Neuronal stem cell (in vitro differentiated cells): Measurements from ENCODE around the gene IER5L.
"Not testable (repeated sequence)": the region's sequence is repeated elsewhere in the genome, so short reads cannot be mapped to it uniquely, and the experiment has no call there.

Experiments used
- DNase-seq: peaks from one replicate; pipeline ENCODE4 v3.0.0-alpha.2; 2013; ENCODE audit warnings: low spot score
- H2AFZ ChIP-seq: one replicate; pipeline ENCODE4 v1.6.1; 2013; ENCODE audit warnings: mild to moderate bottlenecking, low read length, inconsistent platforms
- H2AK5ac ChIP-seq: 2 replicates; pipeline ENCODE4 v1.6.1; 2013; ENCODE audit warnings: low read depth, mild to moderate bottlenecking, inconsistent platforms, low read length, moderate library complexity, mixed read lengths
- H2BK120ac ChIP-seq: 2 replicates; pipeline ENCODE4 v1.6.1; 2013; ENCODE audit warnings: low read depth, mild to moderate bottlenecking, inconsistent platforms, low read length, moderate library complexity, mixed read lengths
- H2BK12ac ChIP-seq: one replicate; pipeline ENCODE4 v1.6.1; 2013; ENCODE audit warnings: low read length, inconsistent platforms
- H2BK15ac ChIP-seq: 2 replicates; pipeline ENCODE4 v1.6.1; 2013; ENCODE audit warnings: mild to moderate bottlenecking, low read length, inconsistent platforms, mixed read lengths
- H2BK5ac ChIP-seq: one replicate; pipeline ENCODE4 v1.6.1; 2013; ENCODE audit warnings: inconsistent platforms, mild to moderate bottlenecking, low read length, moderate library complexity
- H3K14ac ChIP-seq: one replicate; pipeline ENCODE4 v1.6.1; 2013; ENCODE audit warnings: low read length, inconsistent platforms
- H3K18ac ChIP-seq: 2 replicates; pipeline ENCODE4 v1.6.1; 2013; ENCODE audit warnings: low read length, inconsistent platforms
- H3K23ac ChIP-seq: 2 replicates; pipeline ENCODE4 v1.6.1; 2013; ENCODE audit warnings: low read depth, mild to moderate bottlenecking, mixed read lengths, low read length, inconsistent platforms; ENCODE audit not compliant: poor library complexity
- H3K27ac ChIP-seq: replicated peaks from 3 replicates; pipeline ENCODE4 v1.5.1; 2013; ENCODE audit warnings: low read length, inconsistent platforms
- H3K27me3 ChIP-seq, 3 experiments: 2 replicates each; pipeline ENCODE4 v1.6.1; 2013; ENCODE audit warnings: low read length in 3 of 3, mild to moderate bottlenecking in 2 of 3, inconsistent platforms in 1 of 3, low read depth in 1 of 3, mixed read lengths in 1 of 3, moderate library complexity in 1 of 3; ENCODE audit not compliant: control insufficient read depth in 3 of 3, insufficient read depth in 3 of 3
- H3K36me3 ChIP-seq, 2 donors: replicated peaks in 1 of 2; 2 replicates each; pipeline ENCODE4 v1.6.1; 2013; ENCODE audit warnings: low read length in 2 of 2; ENCODE audit not compliant: control insufficient read depth in 2 of 2, insufficient read depth in 2 of 2
- H3K4ac ChIP-seq: 2 replicates; pipeline ENCODE4 v1.6.1; 2013; ENCODE audit warnings: inconsistent platforms, mild to moderate bottlenecking, low read length, moderate library complexity
- H3K4me1 ChIP-seq, 2 donors: 1 replicate in 1 of 2; 2 replicates in 1 of 2; pipeline ENCODE4 v1.6.1; 2013; ENCODE audit warnings: low read length in 2 of 2, low read depth in 1 of 2; ENCODE audit not compliant: control insufficient read depth in 2 of 2, insufficient read depth in 1 of 2
- H3K4me2 ChIP-seq: one replicate; pipeline ENCODE4 v1.6.1; 2013; ENCODE audit warnings: mild to moderate bottlenecking, low read length, inconsistent platforms; ENCODE audit not compliant: insufficient read depth, poor library complexity, severe bottlenecking
- H3K4me3 ChIP-seq, 2 donors: 2 replicates each; pipeline ENCODE4 v1.5.1; 2013; ENCODE audit warnings: low read length in 2 of 2, mild to moderate bottlenecking in 2 of 2, inconsistent platforms in 1 of 2, moderate library complexity in 1 of 2
- H3K79me1 ChIP-seq: one replicate; pipeline ENCODE4 v1.6.1; 2013; ENCODE audit warnings: low read depth, mild to moderate bottlenecking, inconsistent platforms, low read length, moderate library complexity
- H3K9ac ChIP-seq: one replicate; pipeline ENCODE4 v1.6.1; 2013; ENCODE audit warnings: mild to moderate bottlenecking, low read depth, low read length, inconsistent platforms; ENCODE audit not compliant: poor library complexity
- H3K9me3 ChIP-seq, 2 donors: replicated peaks in 1 of 2; 2 replicates each; pipeline versions ENCODE3 to v1.6.1; 2013; ENCODE audit warnings: low read length in 2 of 2, mild to moderate bottlenecking in 2 of 2, inconsistent platforms in 1 of 2, low read depth in 1 of 2, mixed read lengths in 1 of 2, moderate library complexity in 1 of 2; ENCODE audit not compliant: control insufficient read depth in 2 of 2, insufficient read depth in 1 of 2
- H4K8ac ChIP-seq: one replicate; pipeline ENCODE4 v1.6.1; 2013; ENCODE audit warnings: low read depth, mild to moderate bottlenecking, inconsistent platforms, low read length, moderate library complexity
- H4K91ac ChIP-seq: one replicate; pipeline ENCODE4 v1.6.1; 2013; ENCODE audit warnings: low read length, low read depth, mild to moderate bottlenecking, inconsistent platforms; ENCODE audit not compliant: poor library complexity
- WGBS, 2 donors: extraction: QIAGEN DNeasy Blood & Tissue Kit; methylation state at CpG; one replicate each; pipeline ENCODE4 v1.1.7; 2013; ENCODE audit warnings: missing lambda C conversion rate in 2 of 2, mixed read lengths in 1 of 2; ENCODE audit not compliant: insufficient read length in 2 of 2, insufficient replicate concordance in 1 of 2; ENCODE audit errors: extremely low coverage in 2 of 2; 5-methylcytosine and 5-hydroxymethylcytosine counted together

IER5L gene

DNA sequence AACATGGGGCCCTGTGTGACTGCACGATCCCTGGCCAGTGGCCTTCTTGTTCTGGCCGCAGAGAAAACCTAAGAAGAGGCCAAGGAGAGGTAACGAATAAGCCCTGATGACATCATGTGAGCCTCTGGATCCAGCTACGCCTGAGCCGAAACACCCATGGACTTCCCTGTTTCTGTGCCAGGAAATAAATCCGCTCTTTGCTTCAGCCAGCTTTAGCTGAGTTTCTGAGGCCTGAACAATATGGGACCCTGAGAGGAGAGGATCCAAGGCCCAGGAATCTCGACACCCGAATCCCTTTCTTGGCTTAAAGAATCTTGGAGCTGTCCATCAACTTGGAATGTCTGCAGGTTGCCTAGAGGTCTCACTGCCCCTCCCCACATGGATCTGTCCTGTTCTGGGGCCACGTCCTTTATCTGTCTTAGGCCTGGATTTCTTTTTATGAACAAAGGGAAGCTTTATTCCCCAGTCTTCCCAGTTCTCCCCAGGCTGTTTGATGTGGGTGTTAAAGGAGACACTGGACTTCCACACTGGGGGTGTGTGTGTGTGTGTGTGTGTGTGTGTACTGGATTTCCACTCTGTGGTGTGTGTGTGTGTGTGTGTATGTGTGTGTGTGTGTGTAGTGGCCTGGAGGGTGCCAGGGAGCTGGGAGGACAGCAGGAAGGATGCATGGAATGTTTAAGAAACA is 13.7 kb downstream of the IER5L start:
- H2BK15ac ChIP-seq: no peak overlapping the region
- H2AK5ac ChIP-seq: no peak overlapping the region
- no peak overlapping the region for H4K8ac ChIP-seq
- H3K9me3 ChIP-seq: peaks cover 2 to 3% of the 10 kb centered on the region in 2 donors
- no peak overlapping the region for H2BK5ac ChIP-seq
- no peaks in the 10 kb centered on the region for H3K79me1 ChIP-seq
- no peak overlapping the region for H3K9ac ChIP-seq
- peak overlapping the region; percentile 41 for H4K91ac ChIP-seq
- peak overlapping the region; percentile 93 for H3K4ac ChIP-seq
- peak overlapping the region; percentile 84 for H3K18ac ChIP-seq
- whole genome bisulfite sequencing, 2 donors: no CpG with 5 or more reads among the region's 9 CpGs
- H3K27me3 ChIP-seq: no peaks in the 10 kb centered on the region
- no peak overlapping the region for H3K14ac ChIP-seq
- H3K4me1 ChIP-seq: peaks cover 10 to 22% of the 10 kb centered on the region in 2 donors
- no peak overlapping the region for H2BK12ac ChIP-seq
- peak overlapping the region; percentile 3 for H2AFZ ChIP-seq
- peak overlapping the region; percentile 59 for H3K27ac ChIP-seq
- peak overlapping the region in 1 of 2 donors; percentile 65 for H3K4me3 ChIP-seq
- no peak for DNase-seq
- H3K36me3 ChIP-seq: no peaks in the 10 kb centered on the region
- H3K23ac ChIP-seq: no peak overlapping the region
- H3K4me2 ChIP-seq: no peak overlapping the region
- no peak overlapping the region for H2BK120ac ChIP-seq

DNA sequence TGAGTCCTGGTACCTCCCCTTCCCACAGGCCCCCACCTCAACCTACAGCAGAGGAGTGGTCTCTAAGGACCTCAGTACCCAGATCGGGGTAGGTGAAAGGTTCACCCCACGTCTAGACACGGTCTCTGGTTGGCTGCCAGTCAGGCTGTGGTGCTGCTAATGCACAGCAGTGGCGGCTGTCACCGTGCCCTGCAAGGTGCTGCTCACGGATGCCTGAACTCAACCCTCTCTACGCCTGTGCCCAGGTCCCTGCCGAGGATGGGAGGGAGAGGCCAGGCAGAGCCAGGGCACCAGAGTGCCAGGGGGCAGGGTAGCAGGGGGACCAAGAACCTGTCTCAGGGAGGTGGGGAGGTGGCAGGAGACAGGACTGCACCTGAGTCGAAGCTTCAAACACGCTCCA is 14.3 kb downstream of the IER5L start:
- no peaks in the 10 kb centered on the region for H3K79me1 ChIP-seq
- H3K9me3 ChIP-seq: peaks cover 2 to 3% of the 10 kb centered on the region in 2 donors
- no peaks in the 10 kb centered on the region for H3K27me3 ChIP-seq
- H2AK5ac ChIP-seq: peak overlapping the region; percentile 78
- no peak overlapping the region for H4K91ac ChIP-seq
- H3K4me2 ChIP-seq: no peak overlapping the region
- peak overlapping the region; percentile 25 for H2BK15ac ChIP-seq
- H3K4ac ChIP-seq: no peak overlapping the region
- H4K8ac ChIP-seq: peak overlapping the region; percentile 45
- H3K9ac ChIP-seq: no peak overlapping the region
- peaks cover 10 to 22% of the 10 kb centered on the region in 2 donors for H3K4me1 ChIP-seq
- H3K18ac ChIP-seq: peak overlapping the region; percentile 84
- no peak for DNase-seq
- peak overlapping the region; percentile 95 for H3K14ac ChIP-seq
- H3K4me3 ChIP-seq: no peak overlapping the region
- H3K36me3 ChIP-seq: no peaks in the 10 kb centered on the region
- H2AFZ ChIP-seq: no peak overlapping the region
- H2BK5ac ChIP-seq: no peak overlapping the region
- peak overlapping the region; percentile 96 for H2BK12ac ChIP-seq
- peak overlapping the region; percentile 30 for H2BK120ac ChIP-seq
- WGBS, 2 donors: no CpG with 5 or more reads among the region's 10 CpGs
- H3K23ac ChIP-seq: no peak overlapping the region
- H3K27ac ChIP-seq: peak overlapping the region; percentile 59

DNA sequence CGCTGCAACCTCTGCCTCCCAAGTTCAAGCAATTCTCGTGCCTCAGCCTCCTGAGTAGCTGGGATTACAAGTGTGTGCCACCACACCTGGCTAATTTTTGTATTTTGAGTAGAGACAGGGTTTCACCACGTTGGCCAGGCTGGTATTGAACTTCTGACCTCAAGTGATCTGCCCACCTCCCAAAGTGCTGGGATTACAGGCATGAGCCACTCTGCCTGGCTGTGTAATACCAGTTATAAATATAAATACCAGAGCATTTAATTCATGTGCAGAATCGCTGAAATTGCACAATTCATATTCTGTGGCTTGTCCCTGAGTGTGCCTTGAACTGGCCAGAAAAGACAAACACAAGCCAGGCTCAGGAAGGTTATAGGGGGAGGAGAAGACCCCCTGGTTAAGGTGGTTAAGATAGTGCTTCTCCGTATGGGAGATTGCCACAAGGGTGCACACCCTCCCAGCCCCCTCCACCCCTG is 14.8 kb downstream of the IER5L start:
- H3K79me1 ChIP-seq, H3K9me3 ChIP-seq, H3K14ac ChIP-seq, H4K8ac ChIP-seq, DNase-seq, H3K27me3 ChIP-seq, H2BK12ac ChIP-seq, H2BK120ac ChIP-seq, H3K4me3 ChIP-seq, H3K4me2 ChIP-seq, H3K27ac ChIP-seq, H3K36me3 ChIP-seq, H3K9ac ChIP-seq, H2AFZ ChIP-seq, H3K18ac ChIP-seq, H4K91ac ChIP-seq, H3K4ac ChIP-seq, H2BK5ac ChIP-seq, H3K23ac ChIP-seq: not testable (repeated sequence)
- peaks cover 10 to 22% of the 10 kb centered on the region in 2 donors for H3K4me1 ChIP-seq
- H2BK15ac ChIP-seq: peak overlapping the region; percentile 25
- no CpG with 5 or more reads among the region's 5 CpGs for WGBS, 2 donors
- H2AK5ac ChIP-seq: peak overlapping the region; percentile 78

DNA sequence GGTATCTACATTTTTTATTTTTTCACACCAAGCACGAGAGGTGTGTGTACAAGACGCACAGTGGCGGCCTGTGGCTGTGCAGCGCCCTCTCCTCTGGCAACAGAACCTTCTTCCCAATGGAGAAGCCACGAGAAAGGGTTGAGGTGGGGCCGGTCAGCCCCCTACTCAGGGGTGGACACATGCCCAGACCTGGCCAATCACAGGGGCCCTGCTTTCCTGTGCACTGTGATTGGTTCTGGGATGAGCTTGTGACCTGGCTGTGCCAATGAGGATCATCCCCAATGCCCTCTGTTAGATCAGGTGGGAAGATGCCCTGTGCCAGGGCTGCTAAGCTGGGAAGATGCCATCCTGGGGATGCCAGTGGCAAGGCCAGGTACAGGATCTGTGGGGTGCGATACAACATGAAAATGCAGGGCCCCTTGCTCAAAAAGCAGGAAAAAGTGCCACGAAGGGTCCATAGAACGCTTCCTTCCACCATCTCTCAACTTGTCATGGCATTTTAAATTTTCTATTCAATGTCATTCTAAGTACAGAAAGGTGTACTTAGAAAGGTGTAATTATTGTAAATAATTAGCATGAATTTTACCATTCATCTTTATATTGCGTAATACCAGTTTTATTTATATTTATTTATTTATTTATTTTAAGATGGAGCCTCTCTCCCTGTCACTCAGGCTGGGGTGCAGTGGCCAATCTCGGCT is 15.4 kb downstream of the IER5L start:
- WGBS, 2 donors: no CpG with 5 or more reads among the region's 11 CpGs
- no peak overlapping the region for H2BK12ac ChIP-seq
- H3K4me3 ChIP-seq: no peak overlapping the region
- H3K36me3 ChIP-seq: no peaks in the 10 kb centered on the region
- H4K91ac ChIP-seq: no peak overlapping the region
- H3K4me2 ChIP-seq: no peak overlapping the region
- H2AK5ac ChIP-seq: no peak overlapping the region
- H2AFZ ChIP-seq: no peak overlapping the region
- peaks cover 2 to 3% of the 10 kb centered on the region in 2 donors for H3K9me3 ChIP-seq
- H3K4me1 ChIP-seq: peaks cover 10 to 18% of the 10 kb centered on the region in 2 donors
- H3K9ac ChIP-seq: no peak overlapping the region
- no peak overlapping the region for H3K18ac ChIP-seq
- DNase-seq: no peak
- H3K4ac ChIP-seq: no peak overlapping the region
- H3K27ac ChIP-seq: no peak overlapping the region
- H3K27me3 ChIP-seq: no peaks in the 10 kb centered on the region
- H2BK120ac ChIP-seq: no peak overlapping the region
- no peak overlapping the region for H3K23ac ChIP-seq
- H3K14ac ChIP-seq: no peak overlapping the region
- H4K8ac ChIP-seq: no peak overlapping the region
- H3K79me1 ChIP-seq: no peaks in the 10 kb centered on the region
- H2BK5ac ChIP-seq: no peak overlapping the region
- H2BK15ac ChIP-seq: no peak overlapping the region
